Measurements from ENCODE around the gene NRG3.

Gene NRG3

GRCh38 chr10:82221056-82221455, 346.1 kb downstream of the NRG3 start:
- no peak for DNase-seq (ENCODE audit: low spot score)

DNA sequence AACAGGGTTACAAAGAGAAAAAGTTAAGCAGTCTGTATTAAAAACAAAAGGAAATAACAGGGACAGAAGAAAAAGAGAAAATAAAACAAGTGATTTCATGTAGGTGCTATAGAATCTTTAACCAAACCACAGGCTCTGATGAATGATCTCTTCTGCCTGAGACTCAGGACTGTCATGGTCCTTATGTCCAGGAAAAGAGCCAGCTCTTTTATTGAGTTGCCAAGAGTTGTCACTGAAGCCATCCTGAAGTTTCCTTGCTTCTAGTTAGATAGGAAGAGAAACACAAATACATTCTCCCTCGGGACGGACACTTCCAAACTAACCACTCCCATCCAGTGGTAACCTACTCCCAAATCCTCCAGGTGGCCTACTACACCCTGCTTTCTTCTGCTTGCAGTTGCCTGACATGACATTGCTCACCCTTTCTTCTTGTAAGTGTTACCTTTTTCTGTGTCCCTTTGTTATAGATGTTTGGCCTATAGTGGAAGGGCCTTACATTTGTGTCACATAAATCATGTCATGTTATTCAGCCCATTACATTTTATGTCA, 346.7 kb downstream of the NRG3 start:
- DNase-seq (ENCODE audit: low spot score) = no peak

GRCh38 chr10:82228701-82229100, 353.7 kb downstream of the NRG3 start:
- no peak for DNase-seq (ENCODE audit: low spot score)

DNA sequence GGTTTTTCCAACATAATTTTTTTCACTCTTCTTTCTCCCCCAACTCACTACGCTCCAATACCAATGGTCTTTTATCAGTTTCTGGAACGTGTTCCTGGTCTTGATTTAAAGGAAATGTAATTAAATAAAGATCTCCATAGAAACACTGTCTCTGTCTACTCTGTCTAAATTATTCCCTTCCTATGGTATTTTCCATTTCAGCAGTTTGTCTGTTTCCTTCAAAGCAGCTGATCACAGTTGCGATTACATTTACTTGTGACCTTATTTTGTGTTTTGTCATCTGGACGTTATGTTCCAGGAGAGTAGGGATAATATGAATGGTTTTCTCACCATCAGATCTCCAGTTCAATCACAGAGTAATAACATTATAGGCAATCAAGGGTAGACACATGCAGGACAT, 359.2 kb downstream of the NRG3 start:
- no peak for DNase-seq (ENCODE audit: low spot score)

- no peak for DNase-seq (ENCODE audit: low spot score)
Measured at GRCh38 chr10:82236084-82236731, 361.2 kb downstream of the NRG3 start.

DNA sequence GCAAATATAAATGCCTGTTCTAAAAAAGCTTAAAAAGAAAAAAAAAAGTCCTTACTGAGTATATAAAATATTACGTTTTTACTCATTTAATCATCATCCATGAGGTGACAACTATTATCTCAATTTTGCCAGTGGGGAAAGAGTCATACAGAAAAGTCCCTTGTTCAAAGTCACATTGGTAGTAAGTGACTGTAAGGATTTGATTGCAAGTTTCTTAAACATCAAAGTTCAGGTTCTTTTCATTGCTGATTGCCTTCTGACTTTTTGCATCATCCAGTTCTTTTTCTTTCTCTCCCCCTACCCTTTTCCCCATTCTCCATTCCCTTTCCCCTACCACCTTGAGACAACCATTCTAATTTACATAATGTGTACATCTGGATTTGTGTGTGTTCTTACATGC, 363.3 kb downstream of the NRG3 start:
- no peak for DNase-seq (ENCODE audit: low spot score)

DNA sequence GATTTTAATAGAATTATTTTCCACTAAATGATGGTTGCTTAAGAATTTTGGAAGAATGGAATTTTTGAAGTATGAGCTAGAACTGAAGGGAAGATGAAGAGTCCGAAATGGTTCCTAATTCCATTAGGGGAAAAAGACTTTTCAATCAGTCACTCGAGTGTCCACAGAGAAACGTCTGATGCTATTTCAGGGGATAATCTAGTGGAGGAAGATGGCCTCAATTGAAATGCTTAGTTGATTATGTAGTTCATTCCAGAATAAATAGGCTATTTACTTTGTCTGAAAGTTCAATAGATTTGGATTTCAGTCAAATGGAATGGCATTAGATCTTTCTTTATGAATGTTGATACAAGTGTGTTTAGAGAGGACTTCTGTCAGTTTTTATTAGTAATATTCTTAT, 365.4 kb downstream of the NRG3 start:
- DNase-seq (ENCODE audit: low spot score) = no peak

DNA sequence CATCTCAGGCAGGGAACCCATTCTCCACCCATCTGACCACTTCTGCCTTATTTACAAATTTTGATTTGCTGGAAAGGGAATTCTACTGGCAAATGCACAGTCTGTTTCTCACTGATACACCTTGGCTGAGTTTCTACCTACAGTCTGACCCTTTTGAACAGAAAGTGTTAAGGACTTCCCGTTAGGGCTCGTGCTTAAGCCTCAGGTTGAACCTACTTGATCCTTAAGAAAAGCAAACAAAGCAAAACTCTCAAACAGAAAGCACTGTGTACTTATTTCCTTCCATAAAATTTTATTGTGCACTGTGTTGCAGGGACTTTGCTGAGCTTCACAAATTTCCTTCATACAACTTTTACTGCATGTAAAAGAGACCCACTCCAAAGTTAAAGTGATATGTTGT, 367.8 kb downstream of the NRG3 start:
- no peak for DNase-seq (ENCODE audit: low spot score)

- no peak for DNase-seq (ENCODE audit: low spot score)
Measured at GRCh38 chr10:82245157-82245556, 370.2 kb downstream of the NRG3 start.

GRCh38 chr10:82245906-82246560, 371.0 kb downstream of the NRG3 start:
- no peak for DNase-seq (ENCODE audit: low spot score)

GRCh38 chr10:82249141-82249540, 374.1 kb downstream of the NRG3 start:
- no peak for DNase-seq (ENCODE audit: low spot score)

- no peak for DNase-seq (ENCODE audit: low spot score)
Measured at GRCh38 chr10:82251222-82251906, 376.4 kb downstream of the NRG3 start.

GRCh38 chr10:82252081-82252480, 377.1 kb downstream of the NRG3 start:
- no peak for DNase-seq (ENCODE audit: low spot score)

DNA sequence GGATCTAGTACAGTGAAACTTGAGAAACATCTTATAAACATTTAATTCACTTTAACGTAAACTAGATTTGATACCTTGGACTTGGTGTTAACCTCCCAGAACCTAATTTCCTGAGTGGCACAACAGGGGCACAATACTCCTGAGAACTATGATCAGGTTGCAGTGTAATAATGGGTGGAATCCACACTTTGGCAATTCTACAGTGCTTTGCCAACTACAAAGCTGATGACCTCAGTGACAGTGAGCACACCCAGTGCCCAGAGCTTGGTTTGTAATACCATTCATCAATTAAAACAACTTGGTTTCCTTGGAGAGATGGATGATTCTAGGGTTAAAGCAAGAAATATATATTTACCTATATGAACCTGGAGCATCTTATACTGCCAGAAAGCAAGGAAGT, 379.2 kb downstream of the NRG3 start:
- no peak for DNase-seq (ENCODE audit: low spot score)

GRCh38 chr10:82256275-82256674, 381.3 kb downstream of the NRG3 start:
- no peak for DNase-seq (ENCODE audit: low spot score)

GRCh38 chr10:82266438-82266837, 391.4 kb downstream of the NRG3 start:
- no peak for DNase-seq (ENCODE audit: low spot score)

GRCh38 chr10:82267014-82267413, 392.0 kb downstream of the NRG3 start:
- no peak for DNase-seq (ENCODE audit: low spot score)

DNA sequence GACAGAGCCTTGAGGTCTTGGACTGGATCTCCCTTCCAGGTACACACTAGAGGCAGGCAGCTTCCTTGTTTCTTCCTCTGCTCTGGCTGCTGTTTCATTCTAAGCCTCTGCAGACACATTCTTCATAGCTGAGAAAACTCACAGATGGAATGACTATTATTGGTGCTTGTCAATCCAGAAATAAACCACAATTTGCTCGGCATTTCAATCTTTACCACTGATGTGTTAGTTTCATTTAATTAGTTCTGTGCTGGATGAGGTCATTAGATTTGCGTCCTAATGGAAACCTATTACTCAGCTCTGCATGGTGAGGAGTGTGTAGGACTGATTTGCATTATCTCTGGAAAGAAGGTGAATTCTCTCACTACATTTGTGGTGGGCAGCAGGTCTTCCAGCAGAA, 392.5 kb downstream of the NRG3 start:
- no peak for DNase-seq (ENCODE audit: low spot score)

DNA sequence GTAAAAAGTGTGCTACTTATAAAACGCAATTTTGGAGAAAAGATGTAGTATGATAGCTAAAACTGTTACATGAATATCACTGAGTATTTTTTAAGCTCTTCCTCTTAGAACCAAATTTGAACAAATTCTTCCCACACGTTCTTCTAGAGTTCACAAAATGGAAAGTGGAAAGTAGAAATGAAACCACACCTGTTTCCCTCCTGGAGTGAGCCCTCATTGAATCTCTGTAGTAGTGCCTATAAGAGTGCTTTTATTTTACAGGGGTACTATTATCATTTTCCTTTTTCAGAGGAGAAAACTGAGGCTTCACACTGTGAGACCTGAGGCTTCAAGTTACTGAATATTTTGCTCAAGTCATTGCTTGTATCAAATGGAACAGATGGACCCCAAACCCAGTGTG, 393.0 kb downstream of the NRG3 start:
- DNase-seq (ENCODE audit: low spot score) = no peak

GRCh38 chr10:82277591-82277990, 402.6 kb downstream of the NRG3 start:
- no peak for DNase-seq (ENCODE audit: low spot score)

DNA sequence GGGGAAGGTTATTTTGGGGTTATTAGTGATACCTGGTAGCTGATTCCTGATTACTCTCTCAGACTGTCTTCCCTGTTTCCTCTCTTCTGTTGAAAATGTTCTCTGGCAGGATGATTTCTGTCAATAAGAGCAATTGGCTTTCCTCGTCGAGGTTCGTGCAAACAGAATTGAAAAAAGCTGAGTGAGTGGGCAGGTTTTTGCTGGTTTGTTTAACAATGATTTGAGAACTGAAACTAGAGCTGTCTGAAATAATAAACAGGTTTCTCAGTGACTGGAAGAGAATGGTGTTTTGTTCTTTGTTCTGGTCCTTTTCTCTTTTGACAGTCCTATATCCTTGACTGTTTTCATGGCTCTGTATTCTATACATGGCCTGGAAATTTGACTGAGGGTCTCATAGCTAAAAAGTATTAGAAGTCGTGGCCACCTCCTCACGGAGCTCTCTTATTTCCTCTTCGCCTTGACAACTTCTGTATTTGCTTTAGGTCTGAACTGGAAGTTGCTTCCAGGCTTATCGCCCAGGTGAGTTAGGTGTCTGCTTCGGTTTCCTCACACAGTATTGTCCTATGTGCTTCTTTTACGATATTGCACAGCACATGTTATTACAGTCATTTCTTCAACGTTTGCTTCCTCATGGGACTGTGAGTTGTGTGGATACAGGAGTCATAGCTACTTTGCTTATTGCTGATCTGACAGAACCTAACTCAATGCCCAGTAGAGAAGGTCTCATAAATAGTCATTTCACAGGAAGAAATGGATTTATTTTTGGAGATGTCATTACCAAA, 403.6 kb downstream of the NRG3 start:
- DNase-seq (ENCODE audit: low spot score) = no peak

- no peak for DNase-seq (ENCODE audit: low spot score)
Measured at GRCh38 chr10:82282782-82283456, 407.9 kb downstream of the NRG3 start.
